Measurements from ENCODE around the gene CSRP1. TPM values are rescaled to one million over a fixed set of nuclear protein-coding genes. Genes with fewer than 3 reads are reported as not detected.

Gene CSRP1
- total and polyA plus RNA-seq, 2 of the 13 experiments (the other 11 are each of a cell fraction or from before 2014, with no cell fraction given) = 17.7 to 68.9 TPM

DNA sequence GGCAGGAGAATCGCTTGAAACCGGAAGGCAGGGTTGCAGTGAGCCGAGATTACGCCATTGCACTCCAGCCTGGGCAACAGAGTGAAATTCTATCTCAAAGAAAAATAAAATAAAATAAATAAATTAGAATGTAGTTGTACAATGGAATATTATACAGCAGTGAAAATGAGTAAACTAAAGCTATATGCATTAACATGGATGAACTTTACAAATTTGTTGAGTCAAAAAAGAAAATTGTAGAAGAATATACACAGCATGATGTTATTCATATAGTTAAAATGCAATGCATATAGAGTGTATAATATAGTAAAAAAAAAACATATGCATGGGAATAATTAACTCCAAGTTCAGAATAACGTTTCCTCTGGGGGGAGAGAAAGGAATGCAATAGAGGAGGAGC is 21.0 kb upstream of the CSRP1 start:
- Histone ChIP-seq H3K36me3 (replicated peaks in 1 of 2; ENCODE audit: control insufficient read depth in 1 of 2, insufficient read depth in 2 of 2, low read length in 2 of 2) (no peaks in the 10 kb centered on the region), H2AFZ (ENCODE audit: low read length) (no peak overlapping the region), H3K9me3 (ENCODE audit: low read length) (no peaks in the 10 kb centered on the region), H3K9ac (ENCODE audit: insufficient read depth, low read depth, low read length) (no peak overlapping the region), H3K79me2 (ENCODE audit: insufficient read depth, low read length) (no peaks in the 10 kb centered on the region), H4K20me1 (ENCODE audit: insufficient read depth, low read length) (no peaks in the 10 kb centered on the region), H3K27ac (ENCODE audit: extremely low read length, insufficient read depth, low read length) (no peak overlapping the region), H3K4me3 (replicated peaks in 1 of 3; ENCODE audit: insufficient read depth in 1 of 3, low read depth in 2 of 3, low read length in 3 of 3) (no peak overlapping the region), H3K27me3 (ENCODE audit: control insufficient read depth in 1 of 2, insufficient read depth in 2 of 2, low read length in 2 of 2) (peaks cover 0 to 20% of the 10 kb centered on the region in 2 experiments; a peak in 1 of 5 replicates), H3K4me2 (ENCODE audit: low read depth, low read length) (no peak overlapping the region), H3K4me1 (ENCODE audit: insufficient read depth, low read length) (no peaks in the 10 kb centered on the region)
- in situ Hi-C loops (cut with HindIII; ENCODE audit: extremely low pct_ligation_motif_present, low pct_unique_long_range_greater_than_20kb) (no loop called here), intact Hi-C loops (cut with micrococcal nuclease; ENCODE audit: unreplicated experiment) (no loop called here)
- POLR2A ChIA-PET = no interaction called here
- FAIRE-seq = no peak
- no peak for ATAC-seq
- CTCF ChIA-PET (ENCODE audit: low intra/inter-chr PET ratio, low total read pairs) = no interaction called here
- DNase-seq (ENCODE audit: low spot score) = no peak
- TF ChIP-seq CBX2 (IDR thresholded peaks at IDR 0.05; ENCODE audit: low read depth, low read length) = no peak
- no peak for TF ChIP-seq CBX2 (CRISPR knock-in tag; IDR thresholded peaks at IDR 0.05; ENCODE audit: low read depth)
- TF ChIP-seq, protein P1, sequence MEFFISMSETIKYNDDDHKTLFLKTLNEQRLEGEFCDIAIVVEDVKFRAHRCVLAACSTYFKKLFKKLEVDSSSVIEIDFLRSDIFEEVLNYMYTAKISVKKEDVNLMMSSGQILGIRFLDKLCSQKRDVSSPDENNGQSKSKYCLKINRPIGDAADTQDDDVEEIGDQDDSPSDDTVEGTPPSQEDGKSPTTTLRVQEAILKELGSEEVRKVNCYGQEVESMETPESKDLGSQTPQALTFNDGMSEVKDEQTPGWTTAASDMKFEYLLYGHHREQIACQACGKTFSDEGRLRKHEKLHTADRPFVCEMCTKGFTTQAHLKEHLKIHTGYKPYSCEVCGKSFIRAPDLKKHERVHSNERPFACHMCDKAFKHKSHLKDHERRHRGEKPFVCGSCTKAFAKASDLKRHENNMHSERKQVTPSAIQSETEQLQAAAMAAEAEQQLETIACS (CRISPR knock-in tag; IDR thresholded peaks at IDR 0.05) = no peak
- TF ChIP-seq, protein P2, sequence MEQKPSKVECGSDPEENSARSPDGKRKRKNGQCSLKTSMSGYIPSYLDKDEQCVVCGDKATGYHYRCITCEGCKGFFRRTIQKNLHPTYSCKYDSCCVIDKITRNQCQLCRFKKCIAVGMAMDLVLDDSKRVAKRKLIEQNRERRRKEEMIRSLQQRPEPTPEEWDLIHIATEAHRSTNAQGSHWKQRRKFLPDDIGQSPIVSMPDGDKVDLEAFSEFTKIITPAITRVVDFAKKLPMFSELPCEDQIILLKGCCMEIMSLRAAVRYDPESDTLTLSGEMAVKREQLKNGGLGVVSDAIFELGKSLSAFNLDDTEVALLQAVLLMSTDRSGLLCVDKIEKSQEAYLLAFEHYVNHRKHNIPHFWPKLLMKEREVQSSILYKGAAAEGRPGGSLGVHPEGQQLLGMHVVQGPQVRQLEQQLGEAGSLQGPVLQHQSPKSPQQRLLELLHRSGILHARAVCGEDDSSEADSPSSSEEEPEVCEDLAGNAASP (CRISPR knock-in tag; IDR thresholded peaks at IDR 0.05; ENCODE audit: borderline replicate concordance) = no peak
- TF ChIP-seq ZNF644 (CRISPR knock-in tag; IDR thresholded peaks at IDR 0.05; ENCODE audit: low read depth) = no peak
- TF ChIP-seq, protein P3, sequence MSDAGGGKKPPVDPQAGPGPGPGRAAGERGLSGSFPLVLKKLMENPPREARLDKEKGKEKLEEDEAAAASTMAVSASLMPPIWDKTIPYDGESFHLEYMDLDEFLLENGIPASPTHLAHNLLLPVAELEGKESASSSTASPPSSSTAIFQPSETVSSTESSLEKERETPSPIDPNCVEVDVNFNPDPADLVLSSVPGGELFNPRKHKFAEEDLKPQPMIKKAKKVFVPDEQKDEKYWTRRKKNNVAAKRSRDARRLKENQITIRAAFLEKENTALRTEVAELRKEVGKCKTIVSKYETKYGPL (CRISPR knock-in tag; IDR thresholded peaks at IDR 0.05) = no peak
- TF ChIP-seq ZNF350 (CRISPR knock-in tag; IDR thresholded peaks at IDR 0.05; ENCODE audit: borderline replicate concordance, low read depth) = no peak
- no peak for TF ChIP-seq HMG20B (CRISPR knock-in tag; conservative IDR thresholded peaks at IDR 0.05)
- TF ChIP-seq MLLT10 (CRISPR knock-in tag; IDR thresholded peaks at IDR 0.05) = no peak
- no peak for TF ChIP-seq ZMYM4 (CRISPR knock-in tag; IDR thresholded peaks at IDR 0.05)
- TF ChIP-seq, protein P4, sequence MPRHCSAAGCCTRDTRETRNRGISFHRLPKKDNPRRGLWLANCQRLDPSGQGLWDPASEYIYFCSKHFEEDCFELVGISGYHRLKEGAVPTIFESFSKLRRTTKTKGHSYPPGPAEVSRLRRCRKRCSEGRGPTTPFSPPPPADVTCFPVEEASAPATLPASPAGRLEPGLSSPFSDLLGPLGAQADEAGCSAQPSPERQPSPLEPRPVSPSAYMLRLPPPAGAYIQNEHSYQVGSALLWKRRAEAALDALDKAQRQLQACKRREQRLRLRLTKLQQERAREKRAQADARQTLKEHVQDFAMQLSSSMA (CRISPR knock-in tag; IDR thresholded peaks at IDR 0.05) = no peak
- TF ChIP-seq, protein P5, sequence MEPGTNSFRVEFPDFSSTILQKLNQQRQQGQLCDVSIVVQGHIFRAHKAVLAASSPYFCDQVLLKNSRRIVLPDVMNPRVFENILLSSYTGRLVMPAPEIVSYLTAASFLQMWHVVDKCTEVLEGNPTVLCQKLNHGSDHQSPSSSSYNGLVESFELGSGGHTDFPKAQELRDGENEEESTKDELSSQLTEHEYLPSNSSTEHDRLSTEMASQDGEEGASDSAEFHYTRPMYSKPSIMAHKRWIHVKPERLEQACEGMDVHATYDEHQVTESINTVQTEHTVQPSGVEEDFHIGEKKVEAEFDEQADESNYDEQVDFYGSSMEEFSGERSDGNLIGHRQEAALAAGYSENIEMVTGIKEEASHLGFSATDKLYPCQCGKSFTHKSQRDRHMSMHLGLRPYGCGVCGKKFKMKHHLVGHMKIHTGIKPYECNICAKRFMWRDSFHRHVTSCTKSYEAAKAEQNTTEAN (CRISPR knock-in tag; conservative IDR thresholded peaks at IDR 0.05) = no peak
- no peak for TF ChIP-seq ZNF564 (CRISPR knock-in tag; IDR thresholded peaks at IDR 0.05)
- BruUV-seq (replicated peaks) = no TSS peak
- 24% methylated on average over 5 of the region's 5 CpGs for WGBS (ENCODE audit: low lambda C conversion rate)
